ENCODE data around the gene CARD10. TPM values are rescaled to one million over a fixed set of nuclear protein-coding genes. Genes with fewer than 3 reads are reported as not detected.

Gene CARD10
- total and polyA plus RNA-seq, 2 of the 8 experiments (the other 6 are each of a cell fraction or from before 2014, with no cell fraction given) = 13.5 to 14.4 TPM

DNA sequence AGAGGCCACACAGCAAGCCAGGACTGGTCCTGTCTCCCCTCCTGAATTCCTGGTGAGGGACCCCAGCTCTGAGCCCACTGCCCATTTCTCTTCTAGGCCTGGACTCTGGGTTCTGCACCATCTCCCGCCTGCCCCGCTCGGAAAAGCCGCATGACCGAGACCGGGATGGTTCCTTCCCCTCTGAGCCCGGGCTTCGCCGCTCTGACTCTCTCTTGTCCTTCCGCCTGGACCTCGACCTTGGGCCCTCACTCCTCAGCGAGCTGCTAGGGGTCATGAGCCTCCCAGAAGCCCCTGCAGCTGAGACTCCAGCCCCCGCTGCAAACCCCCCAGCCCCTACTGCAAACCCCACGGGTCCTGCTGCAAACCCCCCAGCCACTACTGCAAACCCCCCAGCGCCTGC is 48.8 kb upstream of the CARD10 start:
- H3K4me1 ChIP-seq (replicated peaks in 1 of 4; ENCODE audit: control insufficient read depth in 3 of 4, insufficient read depth in 4 of 4, low read length in 3 of 4) = peaks cover 13 to 33% (median 20%) of the 10 kb centered on the region in 4 experiments
- H4K91ac ChIP-seq (replicated peaks; ENCODE audit: insufficient read length, low read length) = no peak overlapping the region
- H3K36me3 ChIP-seq (ENCODE audit: control insufficient read depth in 2 of 4, insufficient read depth in 4 of 4, low read length in 3 of 4) = no peaks in the 10 kb centered on the region
- no peaks in the 10 kb centered on the region for H3K79me2 ChIP-seq (ENCODE audit: control insufficient read depth in 1 of 2, insufficient read depth in 2 of 2, low read length in 2 of 2)
- no peak for TF ChIP-seq TAF7 (optimal IDR thresholded peaks at IDR 0.05; ENCODE audit: borderline replicate concordance, low read depth, low read length)
- TF ChIP-seq RAD21 (IDR thresholded peaks at IDR 0.05 in 1 of 2, conservative IDR thresholded peaks at IDR 0.05 in 1 of 2; ENCODE audit: low read depth in 2 of 2, low read length in 2 of 2) = no peak
- no peak for TF ChIP-seq TAF1 (IDR thresholded peaks at IDR 0.05; ENCODE audit: low read depth, low read length)
- TF ChIP-seq SUZ12 (IDR thresholded peaks at IDR 0.05; ENCODE audit: low read length) = no peak
- no peak for TF ChIP-seq MAFK (IDR thresholded peaks at IDR 0.05; ENCODE audit: low read depth, low read length)
- no peak for TF ChIP-seq YY1 (IDR thresholded peaks at IDR 0.05; ENCODE audit: low read depth, low read length)
- no peak for TF ChIP-seq GTF2F1 (IDR thresholded peaks at IDR 0.05; ENCODE audit: borderline replicate concordance, low read depth, low read length)
- TF ChIP-seq POLR2A (IDR thresholded peaks at IDR 0.05; ENCODE audit: control extremely low read depth in 1 of 2, low read depth in 2 of 2, low read length in 2 of 2) = no peak
- no peak for TF ChIP-seq SIRT6 (IDR thresholded peaks at IDR 0.05; ENCODE audit: low read length)
- TF ChIP-seq, protein P1, sequence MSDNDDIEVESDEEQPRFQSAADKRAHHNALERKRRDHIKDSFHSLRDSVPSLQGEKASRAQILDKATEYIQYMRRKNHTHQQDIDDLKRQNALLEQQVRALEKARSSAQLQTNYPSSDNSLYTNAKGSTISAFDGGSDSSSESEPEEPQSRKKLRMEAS (IDR thresholded peaks at IDR 0.05) = no peak
- TF ChIP-seq PHF8 (conservative IDR thresholded peaks at IDR 0.05; ENCODE audit: low read depth, low read length) = no peak
- no peak overlapping the region for H3K4me3 ChIP-seq (ENCODE audit: extremely low read depth in 1 of 4, insufficient read depth in 2 of 4, low read depth in 3 of 4, low read length in 4 of 4)
- H3K27ac ChIP-seq (ENCODE audit: low read depth, low read length) = no peak overlapping the region
- H3K23ac ChIP-seq (ENCODE audit: insufficient read length) = no peak overlapping the region
- H3K23me2 ChIP-seq (ENCODE audit: low read depth, low read length) = no peaks in the 10 kb centered on the region
- H3K56ac ChIP-seq (replicated peaks; ENCODE audit: insufficient read length, low read depth, low read length) = no peak overlapping the region
- WGBS, 2 experiments (ENCODE audit: extremely low coverage in 1 of 2, insufficient coverage in 1 of 2, insufficient read length in 1 of 2, insufficient replicate concordance in 2 of 2, low coverage in 1 of 2, low lambda C conversion rate in 2 of 2, missing lambda C conversion rate in 1 of 2) = 89% methylated on average over 12 of the region's 15 CpGs; no CpG with 5 or more reads in 1 of the 2 experiments
- H2BK12ac ChIP-seq (ENCODE audit: low read depth, low read length) = no peak overlapping the region
- no peak overlapping the region for H3K14ac ChIP-seq (ENCODE audit: insufficient read length)
- no peak overlapping the region for H3K4me2 ChIP-seq (ENCODE audit: insufficient read depth in 1 of 2, low read depth in 2 of 2, low read length in 2 of 2)
- CTCF ChIA-PET (ENCODE audit: partially characterized antibody) = interaction anchor here (0.6 to 39.4 kb wide), 36 partner anchors 11 to 307 kb away, joined by 3 to 1347 read pairs (median 5); partner anchors contain the start of genes GGA1, LGALS2, MFNG and PDXP
- no peak for FAIRE-seq
- DNase-seq (ENCODE audit: low read depth in 1 of 2, low spot score in 2 of 2) = no peak
- 0 out of 2 replicates have a peak overlapping the region, but pooled peaks have one; percentile 52 for H2BK5ac ChIP-seq (ENCODE audit: low read depth, low read length)
- H4K5ac ChIP-seq (ENCODE audit: insufficient read length, low read depth, low read length) = no peak overlapping the region
- H2AK5ac ChIP-seq (ENCODE audit: low read depth, low read length) = no peak overlapping the region
- no peaks in the 10 kb centered on the region for H4K20me1 ChIP-seq (replicated peaks in 1 of 2; ENCODE audit: control insufficient read depth in 1 of 2, insufficient read depth in 2 of 2, low read length in 2 of 2)
- POLR2A ChIA-PET (ENCODE audit: partially characterized antibody) = interaction anchor here (0.9 to 12.2 kb wide), 6 partner anchors 10 to 21 kb away, joined by 3 to 198 read pairs (median 6); no protein-coding TSS in a partner anchor
- no peak overlapping the region for H2AFZ ChIP-seq (ENCODE audit: low read length)
- H3K18ac ChIP-seq (ENCODE audit: extremely low read depth, low read length) = no peak overlapping the region
- H3K27me3 ChIP-seq (replicated peaks in 1 of 4; ENCODE audit: control insufficient read depth in 3 of 4, extremely low read depth in 1 of 4, insufficient read depth in 3 of 4, low read length in 3 of 4) = no peaks in the 10 kb centered on the region; a peak in 1 of 7 replicates
- peak overlapping the region; percentile 98 for H3K4ac ChIP-seq (replicated peaks; ENCODE audit: insufficient read length, low read depth, low read length)
- H2BK20ac ChIP-seq (ENCODE audit: low read length) = 0 out of 2 replicates have a peak overlapping the region, but pooled peaks have one; percentile 72
- no peak overlapping the region for H4K8ac ChIP-seq (ENCODE audit: extremely low read depth, insufficient read depth, low read length)
- H2BK120ac ChIP-seq (replicated peaks; ENCODE audit: low read depth, low read length) = no peak overlapping the region
- 0 out of 2 replicates have a peak overlapping the region, but pooled peaks have one; percentile 21 for H2BK15ac ChIP-seq (ENCODE audit: low read length)
- no peaks in the 10 kb centered on the region for H3K9me3 ChIP-seq (ENCODE audit: insufficient read depth in 2 of 2, low read depth in 1 of 2, low read length in 1 of 2)
- no peak overlapping the region for H3K9ac ChIP-seq (replicated peaks in 1 of 4; ENCODE audit: extremely low read depth in 1 of 4, low read depth in 3 of 4, low read length in 3 of 4)
- H3K79me1 ChIP-seq (ENCODE audit: low read depth, low read length) = no peaks in the 10 kb centered on the region
